HG02840 (cell line): ENCODE results near the gene CDX1.

Experiments
- ATAC-seq: cut with Tn5 transposase; IDR thresholded peaks from one replicate; pipeline ENCODE4 v1.9.1; 2021; ENCODE audit warnings: mild to moderate bottlenecking, moderate library complexity, moderate number of reproducible peaks; ENCODE audit not compliant: unreplicated experiment, low FRiP score

The CDX1 gene

GRCh38 chr5:150166650-150167511 is at the start of gene CDX1:
Gene CDX1, plus strand, starts transcription at chr5:150166778. Its CDS starts 99 bp downstream, at chr5:150166877.
- ATAC-seq, result no peak

GRCh38 chr5:150117945-150118560 is 48.5 kb upstream of the CDX1 start:
- no peak for ATAC-seq

- no peak for ATAC-seq
Measured at GRCh38 chr5:150118561-150119229, 47.9 kb upstream of the CDX1 start.

GRCh38 chr5:150119421-150120061 is 47.0 kb upstream of the CDX1 start:
- ATAC-seq, result no peak

- ATAC-seq, result no peak
Measured at GRCh38 chr5:150120062-150120441, 46.5 kb upstream of the CDX1 start.

GRCh38 chr5:150120617-150121447 is 45.7 kb upstream of the CDX1 start:
- ATAC-seq, result no peak

- no peak for ATAC-seq
Measured at GRCh38 chr5:150121448-150122157, 45.0 kb upstream of the CDX1 start.

- ATAC-seq, result no peak
Measured at GRCh38 chr5:150122158-150122510, 44.4 kb upstream of the CDX1 start.

- ATAC-seq, result no peak
Measured at GRCh38 chr5:150122536-150123481, 43.8 kb upstream of the CDX1 start.

- no peak for ATAC-seq
Measured at GRCh38 chr5:150123542-150123941, 43.0 kb upstream of the CDX1 start.

- ATAC-seq, result no peak
Measured at GRCh38 chr5:150124111-150124557, 42.4 kb upstream of the CDX1 start.

- ATAC-seq, result no peak
Measured at GRCh38 chr5:150124596-150124995, 42.0 kb upstream of the CDX1 start.

GRCh38 chr5:150125334-150125733 is 41.2 kb upstream of the CDX1 start:
- ATAC-seq, result no peak

GRCh38 chr5:150126199-150126920 is 40.2 kb upstream of the CDX1 start:
- ATAC-seq, result no peak

GRCh38 chr5:150126921-150127265 is 39.7 kb upstream of the CDX1 start:
- no peak for ATAC-seq

GRCh38 chr5:150129454-150129812 is 37.1 kb upstream of the CDX1 start:
- no peak for ATAC-seq

GRCh38 chr5:150129813-150130492 is 36.6 kb upstream of the CDX1 start:
- ATAC-seq, result no peak
